Left lung (tissue), 10 donors: ENCODE measurements around the gene LDAH. TPM values are rescaled to one million over a fixed set of nuclear protein-coding genes. Genes with fewer than 3 reads are reported as not detected.

ENCODE experiments used
- ATAC-seq: fragments of 200-7000 bp; cut with Tn5 transposase; one replicate; pipeline ENCODE4 v1.9.1; 2020; ENCODE audit warnings: moderate library complexity
- DNase-seq, 4 donors: peaks; one replicate each; pipeline ENCODE4 v3.0.0-alpha.2; 2013 to 2020
- H3K27ac ChIP-seq, 2 donors: fragments of 200-600 bp; sonication (generic) in 1 of 2; one replicate each; pipeline versions ENCODE4 v1.5.0 to v1.8.0; 2020 to 2021
- H3K27me3 ChIP-seq, 2 donors: fragments of 200-600 bp; sonication (generic) in 1 of 2; one replicate each; pipeline versions ENCODE4 v1.5.0 to v1.8.0; 2020 to 2021
- H3K36me3 ChIP-seq, 2 donors: fragments of 200-600 bp; sonication (generic) in 1 of 2; one replicate each; pipeline versions ENCODE4 v1.5.0 to v1.8.0; 2020 to 2021
- H3K4me1 ChIP-seq, 2 donors: fragments of 200-600 bp; one replicate each; pipeline ENCODE4 v1.8.0; 2021
- H3K4me3 ChIP-seq, 2 donors: fragments of 200-600 bp; sonication (generic) in 1 of 2; one replicate each; pipeline versions ENCODE4 v1.5.0 to v1.8.0; 2020 to 2021; ENCODE audit warnings: mild to moderate bottlenecking in 1 of 2
- H3K9me3 ChIP-seq, 2 donors: fragments of 200-600 bp; sonication (generic) in 1 of 2; one replicate each; pipeline versions ENCODE4 v1.5.0 to v1.8.0; 2020 to 2021
- CTCF ChIP-seq, 2 donors: fragments of 200-600 bp; sonication (generic) in 1 of 2; IDR thresholded peaks; one replicate each; pipeline versions ENCODE4 v1.5.0 to v1.8.0; 2021; ENCODE audit warnings: antibody characterized with exemption in 2 of 2
- intact Hi-C, 2 donors: fragments of 100-400 bp; cut with DNase I; formaldehyde crosslinking; loops; one replicate each; pipeline versions ENCODE4 v1.11.2 to v1.14.2; 2022
- polyA plus RNA-seq, 6 donors: library from polyadenylated mRNA; unstranded; fragments of 120-200 nt; gene quantifications; one replicate each; pipeline ENCODE4 v1.2.1, GENCODE V29; 2013; ENCODE audit not compliant: insufficient read length in 6 of 6
- total RNA-seq, 2 donors: library from RNA; stranded (reverse); fragmentation: NEBNext Ultra II Directional; extraction: Animal tissue kit (Norgen Biotek cat#: 25700); gene quantifications; one replicate each; pipeline ENCODE4 v1.2.1, GENCODE V29; 2021
- donor health status: DM: no; HTN: yes; CAD: no.
- donor health status: DM: no; HTN: no; CAD: no.

Gene LDAH
- total and polyA plus RNA-seq, 8 donors, result 20.2 to 25.7 (median 22.3) TPM

GRCh38 chr2:20818820-20819219, 4.1 kb downstream of the LDAH start:
- intact Hi-C loops, result no loop called here
- no peak for TF ChIP-seq CTCF (IDR thresholded peaks at IDR 0.05)

GRCh38 chr2:20815216-20815615, 7.7 kb downstream of the LDAH start:
- H3K9me3 ChIP-seq, result no peaks in the 10 kb centered on the region
- H3K4me1 ChIP-seq, result no peaks in the 10 kb centered on the region
- intact Hi-C loops, result no loop called here
- no peaks in the 10 kb centered on the region for H3K36me3 ChIP-seq
- no peak for ATAC-seq
- no peak for TF ChIP-seq CTCF (IDR thresholded peaks at IDR 0.05)
- DNase-seq, result no peak
- no peak overlapping the region for H3K27ac ChIP-seq
- no peak overlapping the region for H3K4me3 ChIP-seq
- H3K27me3 ChIP-seq, result no peaks in the 10 kb centered on the region

More at GRCh38 chr2:20818820-20819219, 4.1 kb downstream of the LDAH start:
- Histone ChIP-seq H3K36me3 (no peaks in the 10 kb centered on the region), H3K9me3 (no peaks in the 10 kb centered on the region), H3K27me3 (no peaks in the 10 kb centered on the region), H3K4me1 (no peaks in the 10 kb centered on the region), H3K4me3 (no peak overlapping the region), H3K27ac (no peak overlapping the region)
- ATAC-seq (no peak), DNase-seq (no peak)

GRCh38 chr2:20812779-20813178, 10.1 kb downstream of the LDAH start:
- intact Hi-C loops, result no loop called here
- no peak overlapping the region for H3K4me3 ChIP-seq
- H3K27ac ChIP-seq, result no peak overlapping the region
- DNase-seq (no peak), ATAC-seq (no peak)
- no peak for TF ChIP-seq CTCF (IDR thresholded peaks at IDR 0.05)
- H3K4me1 ChIP-seq, result no peaks in the 10 kb centered on the region
- no peaks in the 10 kb centered on the region for H3K9me3 ChIP-seq
- no peaks in the 10 kb centered on the region for H3K27me3 ChIP-seq
- H3K36me3 ChIP-seq, result no peaks in the 10 kb centered on the region

GRCh38 chr2:20806286-20806685, 16.6 kb downstream of the LDAH start:
- TF ChIP-seq CTCF (IDR thresholded peaks at IDR 0.05), result no peak
- ATAC-seq, result no peak
- Histone ChIP-seq H3K4me1 (no peaks in the 10 kb centered on the region), H3K27me3 (no peaks in the 10 kb centered on the region), H3K36me3 (no peaks in the 10 kb centered on the region), H3K9me3 (no peaks in the 10 kb centered on the region), H3K27ac (no peak overlapping the region), H3K4me3 (no peak overlapping the region)
- intact Hi-C loops, result no loop called here
- DNase-seq, result no peak

- Histone ChIP-seq H3K36me3 (no peaks in the 10 kb centered on the region), H3K9me3 (no peaks in the 10 kb centered on the region), H3K4me1 (no peaks in the 10 kb centered on the region), H3K27ac (no peak overlapping the region), H3K4me3 (no peak overlapping the region), H3K27me3 (no peaks in the 10 kb centered on the region)
- no peak for DNase-seq
- TF ChIP-seq CTCF (IDR thresholded peaks at IDR 0.05), result no peak
- intact Hi-C loops, result no loop called here
- no peak for ATAC-seq
Observed at GRCh38 chr2:20803974-20804373, 18.9 kb downstream of the LDAH start.
